AG04450 (cell line): ENCODE measurements around the gene USP35. TPM values are rescaled to one million over a fixed set of nuclear protein-coding genes. Genes with fewer than 3 reads are reported as not detected.
"Not testable (repeated sequence)": the region's sequence is repeated elsewhere in the genome, so short reads cannot be mapped to it uniquely, and the experiment has no call there.

ENCODE experiments used
- CTCF ChIA-PET: fragments of 300-600, 350-600 bp; formaldehyde crosslinking; extraction: SDS; loops from one replicate; lab custom pipeline; 2022; ENCODE audit warnings: antibody characterized with exemption, inconsistent platforms; lab: Charles Lee
- POLR2A ChIA-PET: fragments of 350-600 bp; formaldehyde crosslinking; extraction: SDS; loops from one replicate; lab custom pipeline; 2021; ENCODE audit warnings: antibody characterized with exemption, inconsistent platforms; lab: Yijun Ruan, JAX
- DNase-seq: peaks from one replicate; pipeline ENCODE4 v3.0.0-alpha.2; 2011; ENCODE audit warnings: low read depth, low spot score
- H3K27ac ChIP-seq: one replicate; pipeline ENCODE4 v1.5.1; 2012; ENCODE audit warnings: low read depth, low read length, control low read depth
- H3K27me3 ChIP-seq: one replicate; pipeline ENCODE4 v1.6.0; 2012; ENCODE audit warnings: low read length; ENCODE audit not compliant: control insufficient read depth, insufficient read depth
- H3K4me3 ChIP-seq: 2 replicates; pipeline ENCODE4 v1.5.1; 2011; ENCODE audit warnings: mild to moderate bottlenecking, low read depth, low read length, control low read depth
- H3K9me3 ChIP-seq: 2 replicates; pipeline ENCODE4 v1.5.1; 2012; ENCODE audit warnings: low read length; ENCODE audit not compliant: control insufficient read depth, insufficient read depth
- CTCF ChIP-seq: IDR thresholded peaks from 2 replicates; pipeline ENCODE4 v1.5.1; 2011; ENCODE audit warnings: low read depth, low read length, control low read depth, inconsistent platforms
- polyA plus RNA-seq: library from polyadenylated mRNA; depleted of rRNA; stranded (reverse); fragments of >200 nt; gene quantifications from 2 replicates; pipeline ENCODE4 v1.2.3, GENCODE V29; 2011

Gene USP35
- polyA plus RNA-seq, 1 experiment = 5.5 TPM

DNA sequence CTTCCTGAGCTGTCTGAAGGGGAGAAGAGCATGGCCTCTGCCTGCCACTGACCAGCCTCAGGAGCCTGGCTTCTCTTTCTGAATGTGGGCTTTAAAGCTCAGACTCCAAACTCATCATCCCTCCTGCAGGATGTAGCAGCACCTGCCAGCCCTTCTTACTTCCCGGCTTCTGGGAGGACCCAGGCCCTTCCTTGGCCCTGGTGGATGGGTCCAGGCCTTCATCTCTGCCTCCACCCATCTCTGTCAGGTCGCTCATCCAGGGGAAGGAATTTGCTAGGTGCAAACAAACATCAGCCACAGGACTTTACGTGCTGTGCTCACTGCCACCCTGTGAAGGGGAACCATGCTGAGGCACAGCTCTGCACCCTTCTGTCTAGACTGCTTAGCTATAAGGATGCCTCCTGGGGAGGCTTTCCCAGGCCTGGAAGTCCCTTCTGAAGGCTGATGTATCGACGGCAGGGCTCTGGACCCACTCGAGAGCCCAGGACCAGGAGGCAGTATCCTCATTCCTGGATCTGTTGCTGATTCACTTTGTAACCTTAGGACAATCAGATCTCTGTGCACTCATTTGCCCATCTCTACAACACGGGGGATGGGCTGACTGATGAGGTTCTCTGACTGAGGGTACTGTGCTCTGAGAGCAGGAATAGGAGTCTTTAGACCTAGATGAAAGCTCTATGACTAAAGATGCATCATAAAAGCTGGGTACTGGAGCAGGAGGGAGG, 30.9 kb downstream of the USP35 start:
- no peak for TF ChIP-seq CTCF
- H3K27me3 ChIP-seq = no peaks in the 10 kb centered on the region
- H3K27ac ChIP-seq = no peak overlapping the region
- no peak for DNase-seq
- ChIA-PET POLR2A (no interaction called here), CTCF (interaction anchor here (1.6 kb wide), 1 partner anchor 345 kb away, joined by 5 read pairs; no protein-coding TSS in a partner anchor)
- no peaks in the 10 kb centered on the region for H3K9me3 ChIP-seq
- H3K4me3 ChIP-seq = no peak overlapping the region

DNA sequence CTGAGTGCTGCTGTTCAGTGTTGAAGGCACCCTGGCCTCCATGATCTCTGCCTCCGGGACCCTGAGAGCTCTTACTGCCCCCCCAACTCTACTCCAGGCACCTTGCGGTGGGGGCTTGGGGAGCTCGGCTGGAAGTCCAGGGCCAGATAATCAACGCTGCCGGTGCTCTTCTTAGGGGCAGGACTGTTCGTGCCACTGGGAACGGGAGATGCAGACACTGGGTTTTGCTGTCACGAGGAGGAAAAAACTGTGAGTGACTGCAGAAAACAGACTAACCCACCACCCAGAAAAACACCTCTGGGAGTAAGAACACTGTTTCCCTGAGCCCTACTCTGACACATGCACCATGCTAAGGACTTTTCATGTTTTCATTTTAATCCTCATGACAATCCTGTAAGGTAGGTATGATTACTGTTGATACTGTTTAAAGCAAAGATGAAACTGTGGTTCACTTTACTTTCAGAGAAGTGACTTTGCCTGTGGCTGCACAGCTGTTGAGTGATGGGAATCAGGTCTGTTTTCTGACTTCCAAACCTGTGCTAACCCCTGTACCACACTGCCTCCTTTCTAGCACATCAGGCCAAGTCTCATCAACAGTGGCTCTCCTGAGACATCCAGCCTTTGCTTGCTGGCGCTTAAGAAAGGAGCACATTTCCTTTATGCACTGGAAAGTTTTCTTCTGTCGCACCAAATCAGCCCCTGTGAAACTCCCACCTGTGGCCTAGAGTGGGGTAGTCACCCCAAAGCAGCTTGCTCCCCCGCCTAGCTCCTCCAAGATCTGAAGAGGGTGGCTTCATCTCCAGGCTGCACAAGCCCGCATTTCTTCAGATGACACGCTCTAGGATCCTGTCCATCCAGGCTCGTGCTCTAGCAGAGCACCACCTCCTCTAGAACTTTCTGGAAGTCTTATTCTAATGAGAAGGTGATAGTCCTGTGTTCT, 31.8 kb downstream of the USP35 start:
- no peak overlapping the region for H3K27ac ChIP-seq
- no peak overlapping the region for H3K4me3 ChIP-seq
- POLR2A ChIA-PET = no interaction called here
- CTCF ChIA-PET = interaction anchor here (1.7 kb wide), 1 partner anchor 344 kb away, joined by 8 read pairs; no protein-coding TSS in a partner anchor
- H3K9me3 ChIP-seq = no peaks in the 10 kb centered on the region
- no peaks in the 10 kb centered on the region for H3K27me3 ChIP-seq
- DNase-seq = no peak
- TF ChIP-seq CTCF = no peak

GRCh38 chr11:78221396-78222315, 32.9 kb downstream of the USP35 start:
- no peak for DNase-seq
- no peak for TF ChIP-seq CTCF
- Histone ChIP-seq H3K4me3 (no peak overlapping the region), H3K9me3 (no peaks in the 10 kb centered on the region), H3K27ac (no peak overlapping the region), H3K27me3 (no peaks in the 10 kb centered on the region)
- CTCF ChIA-PET = interaction anchor here (1.7 kb wide), 1 partner anchor 343 kb away, joined by 8 read pairs; no protein-coding TSS in a partner anchor
- POLR2A ChIA-PET = interaction anchor here (1.0 kb wide), 1 partner anchor 203 kb away, joined by 3 read pairs; no protein-coding TSS in a partner anchor

DNA sequence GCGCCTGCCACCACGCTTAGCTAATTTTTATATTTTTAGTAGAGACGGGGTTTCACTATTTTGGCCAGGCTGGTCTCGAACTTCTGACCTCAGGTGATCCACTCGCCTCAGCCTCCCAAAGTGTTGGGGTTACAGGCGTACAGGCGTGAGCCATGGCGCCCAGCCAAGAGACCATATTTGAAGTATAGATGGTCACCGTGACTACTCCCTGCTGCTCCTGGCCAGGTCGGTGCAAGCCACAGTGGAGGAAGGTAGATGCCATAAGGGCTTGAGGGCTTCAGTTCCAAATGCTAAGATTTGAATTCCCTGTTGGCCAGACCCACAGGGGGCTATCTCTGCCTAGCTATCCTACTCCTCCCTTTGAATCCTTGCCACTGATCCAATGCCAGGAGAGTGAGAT, 34.0 kb downstream of the USP35 start:
- not testable (repeated sequence) for H3K27me3 ChIP-seq, H3K27ac ChIP-seq, H3K4me3 ChIP-seq, DNase-seq, H3K9me3 ChIP-seq
- CTCF ChIA-PET = interaction anchor here (6.5 kb wide), 1 partner anchor 343 kb away, joined by 89 read pairs; no protein-coding TSS in a partner anchor
- POLR2A ChIA-PET = interaction anchor here (1.0 kb wide), 1 partner anchor 202 kb away, joined by 3 read pairs; no protein-coding TSS in a partner anchor
